Measurements from ENCODE around the gene MTX1. TPM values are rescaled to one million over a fixed set of nuclear protein-coding genes. Genes with fewer than 3 reads are reported as not detected.
"Not testable (repeated sequence)": the region's sequence is repeated elsewhere in the genome, so short reads cannot be mapped to it uniquely, and the experiment has no call there.

MTX1 gene
- total and polyA plus RNA-seq, 2 experiments from 2014 or later = 61.4 to 69.2 TPM

- Histone ChIP-seq H3K36me3 (ENCODE audit: low read depth) (no peaks in the 10 kb centered on the region), H3K9me2 (ENCODE audit: insufficient read depth) (no peaks in the 10 kb centered on the region)
- DNase-seq = no peak
These were observed 15.9 kb upstream of the MTX1 start for GRCh38 chr1:155192346-155193274.

GRCh38 chr1:155193275-155193990 is 15.1 kb upstream of the MTX1 start:
- H3F3A ChIP-seq (ENCODE audit: insufficient read depth) = no peaks in the 10 kb centered on the region; the same call in 1 of the 2 replicates
- H3K4me3 ChIP-seq = peak overlapping the region; percentile 82
- no peaks in the 10 kb centered on the region for H4K20me1 ChIP-seq (ENCODE audit: insufficient read depth)
- peak overlapping the region; percentile 96 for H3K4me2 ChIP-seq (ENCODE audit: unreplicated experiment)
- peak overlapping the region; percentile 92 for H3K27ac ChIP-seq
- peak; percentile 94 for DNase-seq
- H3K9ac ChIP-seq = peak overlapping the region; percentile 89
- peaks cover 16% of the 10 kb centered on the region for H3K4me1 ChIP-seq (ENCODE audit: insufficient read depth)
- H3K36me3 ChIP-seq (ENCODE audit: low read depth) = no peaks in the 10 kb centered on the region
- H3K27me3 ChIP-seq (replicated peaks; ENCODE audit: insufficient read depth) = no peaks in the 10 kb centered on the region
- H2AFZ ChIP-seq = peak overlapping the region; percentile 74
- no peaks in the 10 kb centered on the region for H3K9me3 ChIP-seq (ENCODE audit: low read depth)
- 1 to 2% methylated on average over 29 to 38 of the region's 38 CpGs for WGBS, 2 experiments (ENCODE audit: low coverage in 1 of 2, low lambda C conversion rate in 2 of 2, missing lambda C conversion rate in 2 of 2)
- TF ChIP-seq EZH2 (IDR thresholded peaks at IDR 0.05; ENCODE audit: insufficient read depth, poor library complexity, severe bottlenecking) (no peak), EZH2phosphoT487 (IDR thresholded peaks at IDR 0.05; ENCODE audit: insufficient read depth, low read depth) (no peak)
- in situ Hi-C loops (cut with MboI) = no loop called here
- H3K79me2 ChIP-seq (ENCODE audit: insufficient read depth) = peaks cover 20% of the 10 kb centered on the region
- H3K9me2 ChIP-seq (ENCODE audit: insufficient read depth) = no peaks in the 10 kb centered on the region

More at GRCh38 chr1:155192346-155193274, 15.9 kb upstream of the MTX1 start:
- peak overlapping the region; percentile 82 for H3K4me3 ChIP-seq
- no peaks in the 10 kb centered on the region for H4K20me1 ChIP-seq (ENCODE audit: insufficient read depth)
- H3F3A ChIP-seq (ENCODE audit: insufficient read depth) = no peaks in the 10 kb centered on the region; the same call in 1 of the 2 replicates
- peaks cover 16% of the 10 kb centered on the region for H3K4me1 ChIP-seq (ENCODE audit: insufficient read depth)
- TF ChIP-seq EZH2phosphoT487 (IDR thresholded peaks at IDR 0.05; ENCODE audit: insufficient read depth, low read depth) (no peak), EZH2 (IDR thresholded peaks at IDR 0.05; ENCODE audit: insufficient read depth, poor library complexity, severe bottlenecking) (no peak)
- H3K4me2 ChIP-seq (ENCODE audit: unreplicated experiment) = peak overlapping the region; percentile 96
- H3K9ac ChIP-seq = peak overlapping the region; percentile 89
- WGBS, 2 experiments (ENCODE audit: low coverage in 1 of 2, low lambda C conversion rate in 2 of 2, missing lambda C conversion rate in 2 of 2) = 47 to 76% methylated on average over 7 to 20 of the region's 20 CpGs
- no peaks in the 10 kb centered on the region for H3K9me3 ChIP-seq (ENCODE audit: low read depth)
- no peaks in the 10 kb centered on the region for H3K27me3 ChIP-seq (replicated peaks; ENCODE audit: insufficient read depth)
- in situ Hi-C loops (cut with MboI) = no loop called here
- H2AFZ ChIP-seq = peak overlapping the region; percentile 74
- peak overlapping the region; percentile 92 for H3K27ac ChIP-seq
- peaks cover 20% of the 10 kb centered on the region for H3K79me2 ChIP-seq (ENCODE audit: insufficient read depth)

- Histone ChIP-seq H3K27ac (peak overlapping the region; percentile 92), H3K4me1 (ENCODE audit: insufficient read depth) (peaks cover 16% of the 10 kb centered on the region), H2AFZ (peak overlapping the region; percentile 74), H3K4me2 (ENCODE audit: unreplicated experiment) (peak overlapping the region; percentile 96), H3K9ac (peak overlapping the region; percentile 89), H3K4me3 (peak overlapping the region; percentile 82), H3K79me2 (ENCODE audit: insufficient read depth) (peaks cover 20% of the 10 kb centered on the region)
- 1 to 5% methylated on average over 16 of the region's 16 CpGs for WGBS, 2 experiments (ENCODE audit: low coverage in 1 of 2, low lambda C conversion rate in 2 of 2, missing lambda C conversion rate in 2 of 2)
- H3K9me2 ChIP-seq (ENCODE audit: insufficient read depth); DNase-seq; H3K27me3 ChIP-seq (replicated peaks; ENCODE audit: insufficient read depth); H4K20me1 ChIP-seq (ENCODE audit: insufficient read depth); H3K9me3 ChIP-seq (ENCODE audit: low read depth); in situ Hi-C loops (cut with MboI); H3F3A ChIP-seq (ENCODE audit: insufficient read depth); H3K36me3 ChIP-seq (ENCODE audit: low read depth): not testable (repeated sequence)
These were observed 14.6 kb upstream of the MTX1 start for GRCh38 chr1:155193991-155194240.

- H3K9me2 ChIP-seq (ENCODE audit: insufficient read depth) = no peaks in the 10 kb centered on the region
- H3K36me3 ChIP-seq (ENCODE audit: low read depth) = no peaks in the 10 kb centered on the region
- H4K20me1 ChIP-seq (ENCODE audit: insufficient read depth) = no peaks in the 10 kb centered on the region
- H3K9me3 ChIP-seq (ENCODE audit: low read depth) = no peaks in the 10 kb centered on the region
- H3K27me3 ChIP-seq (replicated peaks; ENCODE audit: insufficient read depth) = no peaks in the 10 kb centered on the region
- no peak for TF ChIP-seq EZH2 (IDR thresholded peaks at IDR 0.05; ENCODE audit: insufficient read depth, poor library complexity, severe bottlenecking)
- no peak for TF ChIP-seq EZH2phosphoT487 (IDR thresholded peaks at IDR 0.05; ENCODE audit: insufficient read depth, low read depth)
- peaks cover 20% of the 10 kb centered on the region for H3K79me2 ChIP-seq (ENCODE audit: insufficient read depth)
- peak; percentile 57 for DNase-seq
- WGBS, 2 experiments (ENCODE audit: low coverage in 1 of 2, low lambda C conversion rate in 2 of 2, missing lambda C conversion rate in 2 of 2) = 17 to 52% methylated on average over 9 to 27 of the region's 27 CpGs
- H2AFZ ChIP-seq = peak overlapping the region; percentile 14; the same call in 1 of the 2 replicates
- H3K4me3 ChIP-seq = peak overlapping the region; percentile 82
- peak overlapping the region; percentile 92 for H3K27ac ChIP-seq
- peak overlapping the region; percentile 96 for H3K4me2 ChIP-seq (ENCODE audit: unreplicated experiment)
- peak overlapping the region; percentile 89 for H3K9ac ChIP-seq
- H3F3A ChIP-seq (ENCODE audit: insufficient read depth) = no peaks in the 10 kb centered on the region; the same call in 1 of the 2 replicates
- H3K4me1 ChIP-seq (ENCODE audit: insufficient read depth) = peaks cover 16% of the 10 kb centered on the region
- in situ Hi-C loops (cut with MboI) = no loop called here
These were observed 13.0 kb upstream of the MTX1 start for GRCh38 chr1:155195201-155196102.

All from GM23248 (cell line).